Measurements from ENCODE around the gene MYO1C. TPM values are rescaled to one million over a fixed set of nuclear protein-coding genes. Genes with fewer than 3 reads are reported as not detected.
"Not testable (repeated sequence)": the region's sequence is repeated elsewhere in the genome, so short reads cannot be mapped to it uniquely, and the experiment has no call there.

Gene MYO1C
- polyA plus RNA-seq, 10 donors, result 73.4 to 88.1 (median 81.8) TPM

- DNase-seq, result no peak
Observed at GRCh38 chr17:1440921-1441320, 51.6 kb downstream of the MYO1C start.

- peak in 1 of 3 donors; percentile 35 for DNase-seq
Observed at GRCh38 chr17:1438593-1439083, 53.8 kb downstream of the MYO1C start.

DNA sequence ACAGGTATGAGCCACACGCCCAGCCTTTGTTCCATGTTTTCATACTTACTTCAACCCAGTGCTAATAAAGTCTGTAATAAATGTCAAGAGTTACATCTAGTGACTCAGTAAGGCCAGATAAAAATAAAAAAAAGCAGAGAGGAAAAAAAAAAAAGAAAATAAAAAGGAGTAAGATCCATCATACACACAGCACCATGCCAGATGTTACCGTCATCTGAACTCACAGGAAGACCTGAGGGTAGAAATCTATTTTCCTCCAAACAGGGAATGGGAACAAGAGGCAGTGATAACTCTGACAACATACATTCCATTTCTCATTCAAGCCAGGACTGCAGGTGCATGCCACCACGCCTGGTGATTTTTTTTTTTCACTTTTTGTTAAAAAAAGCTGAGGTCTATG, 57.2 kb downstream of the MYO1C start:
- DNase-seq, result no peak

DNA sequence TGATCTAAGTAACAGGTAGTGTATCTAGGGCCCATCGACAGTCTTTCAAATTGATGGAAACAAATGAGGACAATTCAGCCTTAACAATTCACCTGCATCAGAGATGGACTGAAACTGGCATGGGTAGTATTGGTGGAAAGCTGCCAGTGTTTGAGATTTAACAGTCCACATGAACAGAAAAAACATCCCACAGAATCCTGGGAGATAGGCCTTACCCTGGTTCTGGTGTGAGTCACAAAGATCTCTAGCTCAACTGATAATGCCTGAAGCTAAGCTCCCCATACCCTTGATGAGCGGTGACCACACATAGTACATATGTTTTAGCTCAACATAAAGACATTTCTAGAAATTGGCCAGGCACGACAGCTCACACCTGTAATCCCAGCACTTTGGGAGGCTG, 58.3 kb downstream of the MYO1C start:
- no peak for DNase-seq

DNA sequence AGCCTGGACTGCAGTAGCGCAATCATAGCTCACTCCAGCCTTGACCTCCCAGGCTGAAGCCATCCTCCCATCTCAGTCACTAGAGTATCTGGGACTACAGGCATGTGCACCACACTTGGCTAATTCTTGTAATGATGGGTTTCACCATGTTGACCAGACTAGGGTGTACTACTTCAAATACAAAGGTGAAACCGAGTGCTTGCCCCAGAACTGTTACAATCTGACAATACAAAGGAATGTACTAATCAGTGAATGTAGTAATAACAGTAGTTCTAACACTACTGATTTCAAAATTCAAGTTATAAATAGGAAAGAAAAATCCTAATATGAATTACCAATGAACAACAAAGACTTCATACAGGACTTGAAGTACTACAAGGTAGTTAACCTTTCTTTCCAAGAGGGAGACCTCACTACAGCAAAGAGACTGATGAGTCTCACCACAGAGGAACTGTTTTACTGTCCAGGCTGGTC, 60.8 kb downstream of the MYO1C start:
- no peak for DNase-seq

- DNase-seq, result no peak
Observed at GRCh38 chr17:1423456-1424135, 68.9 kb downstream of the MYO1C start.

- DNase-seq, result peak in 1 of 3 donors; percentile 84
Observed at GRCh38 chr17:1422885-1423284, 69.6 kb downstream of the MYO1C start.

DNA sequence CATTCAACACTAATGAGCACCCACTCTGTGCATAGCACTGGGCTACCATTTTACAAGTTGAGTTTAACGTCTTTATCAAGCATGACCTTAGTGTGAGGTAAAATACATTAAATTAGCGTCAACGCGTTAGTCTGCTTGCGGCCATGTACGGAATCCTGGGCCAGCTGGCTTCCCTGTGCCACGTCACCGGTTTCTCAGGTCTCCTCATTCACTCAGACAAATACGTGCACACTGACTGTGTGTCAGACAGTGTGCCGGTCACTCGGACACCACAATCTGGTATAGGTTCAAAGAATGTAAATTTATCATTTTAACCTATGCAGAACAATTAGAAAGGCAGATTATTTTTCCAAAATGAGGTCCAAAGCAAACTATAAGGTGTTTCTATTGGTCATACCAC, 71.0 kb downstream of the MYO1C start:
- DNase-seq, result no peak

DNA sequence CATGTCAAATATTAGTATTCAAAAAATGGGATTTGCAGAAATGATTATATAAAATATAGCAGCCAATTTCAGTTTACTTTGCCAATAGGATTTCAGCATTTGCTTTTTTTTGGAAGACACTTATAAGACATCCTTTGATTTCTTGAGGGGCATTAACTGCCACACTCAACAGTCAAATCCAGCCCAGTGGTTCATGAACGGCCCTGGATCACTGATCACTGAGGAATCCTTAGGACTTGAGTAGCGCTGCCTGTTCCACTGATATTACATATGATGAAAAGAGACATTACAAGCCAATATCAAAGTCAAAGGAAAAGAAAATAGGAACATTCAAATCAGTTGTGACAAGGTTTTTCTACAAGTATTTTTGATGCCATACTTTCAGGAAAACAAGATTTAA, 71.5 kb downstream of the MYO1C start:
- no peak for DNase-seq

DNA sequence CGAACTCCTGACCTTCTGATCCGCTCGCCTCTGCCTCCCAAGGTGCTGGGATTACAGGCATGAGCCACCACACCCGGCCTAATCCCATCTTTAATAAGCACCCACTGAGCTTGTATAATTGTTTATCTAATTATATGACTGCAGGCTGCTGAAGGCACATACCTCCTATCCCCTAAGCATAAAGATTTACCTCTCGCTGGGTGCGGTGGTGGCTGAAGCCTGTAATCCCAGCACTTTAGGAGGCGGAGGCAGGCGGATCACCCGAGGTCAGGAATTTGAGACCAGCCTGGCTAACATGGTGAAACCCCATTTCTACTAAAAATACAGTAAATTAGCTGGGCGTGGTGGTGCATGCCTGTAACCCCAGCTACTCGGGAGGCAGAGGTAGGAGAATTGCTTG, 72.3 kb downstream of the MYO1C start:
- no peak for DNase-seq

GRCh38 chr17:1418476-1418875, 74.0 kb downstream of the MYO1C start:
- DNase-seq, result not testable (repeated sequence)

GRCh38 chr17:1416414-1416813, 76.1 kb downstream of the MYO1C start:
- no peak for DNase-seq

DNA sequence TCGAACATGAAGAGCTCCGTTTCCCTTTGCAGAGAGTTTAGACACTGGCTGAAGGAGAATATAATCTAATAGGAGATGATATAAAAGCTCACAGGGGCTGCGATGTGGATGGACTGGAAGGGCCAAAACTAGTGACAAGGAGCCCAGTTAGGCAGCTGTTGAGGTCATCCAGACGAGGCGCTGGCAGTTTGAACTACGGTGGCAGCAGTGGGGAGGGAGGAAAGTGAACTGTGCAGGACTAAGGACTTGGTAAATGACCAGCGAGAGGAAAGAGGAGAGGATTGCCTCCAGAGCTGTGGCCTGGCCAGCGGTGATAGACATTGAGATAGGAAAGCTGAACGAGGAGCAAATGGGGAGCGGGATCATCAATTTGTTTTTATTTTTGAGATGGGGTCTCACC, 77.9 kb downstream of the MYO1C start:
- no peak for DNase-seq

Other genes starting within 250 kb of the MYO1C start
- gene BHLHA9, start 222.2 kb downstream of the MYO1C start, polyA plus RNA-seq (ENCODE audit: insufficient read length in 10 of 10), result not detected
- under 1 TPM in 3 of 10 donors, not detected in 7; 0.09 to 0.44 (median 0.22) TPM for gene TRARG1, start 213.0 kb downstream of the MYO1C start, polyA plus RNA-seq (ENCODE audit: insufficient read length in 10 of 10)
- 100 to 1,000 TPM; 665 to 848 (median 762) TPM for gene YWHAE, start 92.5 kb downstream of the MYO1C start, polyA plus RNA-seq (ENCODE audit: insufficient read length in 10 of 10)
- 10 to 100 TPM; 33.0 to 50.1 (median 43.0) TPM for gene CRK, start 36.5 kb downstream of the MYO1C start, polyA plus RNA-seq (ENCODE audit: insufficient read length in 10 of 10)
- 10 to 100 TPM; 16.1 to 27.7 (median 25.1) TPM for gene INPP5K, start 23.9 kb upstream of the MYO1C start, polyA plus RNA-seq (ENCODE audit: insufficient read length in 10 of 10)
- 10 to 100 TPM; 23.2 to 35.8 (median 28.1) TPM for gene PITPNA, start 70.1 kb upstream of the MYO1C start, polyA plus RNA-seq (ENCODE audit: insufficient read length in 10 of 10)
- 1 to 10 TPM; 2.9 to 6.3 (median 3.6) TPM for gene SLC43A2, start 136.1 kb upstream of the MYO1C start, polyA plus RNA-seq (ENCODE audit: insufficient read length in 10 of 10)
- 1 to 10 TPM; 5.3 to 9.8 (median 7.0) TPM for gene SCARF1, start 153.0 kb upstream of the MYO1C start, polyA plus RNA-seq (ENCODE audit: insufficient read length in 10 of 10)
- 1 to 10 TPM; 2.9 to 5.6 (median 3.7) TPM for gene RILP, start 157.2 kb upstream of the MYO1C start, polyA plus RNA-seq (ENCODE audit: insufficient read length in 10 of 10)
- 100 to 1,000 TPM; 180 to 217 (median 189) TPM for gene PRPF8, start 192.2 kb upstream of the MYO1C start, polyA plus RNA-seq (ENCODE audit: insufficient read length in 10 of 10)
- 10 to 100 TPM in 1 of 10 donors, 1 to 10 TPM in 9; 3.9 to 11.3 (median 5.2) TPM for gene TLCD2, start 217.7 kb upstream of the MYO1C start, polyA plus RNA-seq (ENCODE audit: insufficient read length in 10 of 10)
- 10 to 100 TPM in 9 of 10 donors, 1 to 10 TPM in 1; 6.4 to 16.6 (median 11.5) TPM for gene WDR81, start 232.0 kb upstream of the MYO1C start, polyA plus RNA-seq (ENCODE audit: insufficient read length in 10 of 10)

All from muscle of back (tissue), 11 donors.